ENCODE measurements around the gene MOBP.

Gene MOBP

GRCh38 chr3:39541917-39542329 is 74.4 kb downstream of the MOBP start:
- peak; percentile 6 for DNase-seq (ENCODE audit: low read depth)

- DNase-seq (ENCODE audit: low read depth) = no peak
Observed at GRCh38 chr3:39542588-39542988, 75.1 kb downstream of the MOBP start.

- no peak for DNase-seq (ENCODE audit: low read depth)
Observed at GRCh38 chr3:39548282-39548681, 80.8 kb downstream of the MOBP start.

- DNase-seq (ENCODE audit: low read depth) = no peak
Observed at GRCh38 chr3:39550354-39551051, 83.0 kb downstream of the MOBP start.
